Lower lobe of right lung (tissue), 2 donors: ENCODE data around the gene ACSM6. TPM values are rescaled to one million over a fixed set of nuclear protein-coding genes. Genes with fewer than 3 reads are reported as not detected.

Experiments
- ATAC-seq, 2 donors: fragments of 200-7000 bp; cut with Tn5 transposase; one replicate each; pipeline ENCODE4 v1.9.1; 2020 to 2022; ENCODE audit warnings: mild to moderate bottlenecking in 2 of 2, moderate library complexity in 2 of 2
- DNase-seq: peaks from one replicate; pipeline ENCODE4 v3.0.0-alpha.2; 2020
- H3K27ac ChIP-seq: fragments of 200-600 bp; one replicate; pipeline ENCODE4 v1.8.0; 2022
- H3K27me3 ChIP-seq: fragments of 200-600 bp; one replicate; pipeline ENCODE4 v1.8.0; 2022; ENCODE audit warnings: low read depth
- H3K36me3 ChIP-seq: fragments of 200-600 bp; one replicate; pipeline ENCODE4 v1.8.0; 2022; ENCODE audit warnings: mild to moderate bottlenecking
- H3K4me1 ChIP-seq: fragments of 200-600 bp; one replicate; pipeline ENCODE4 v1.8.0; 2022
- H3K4me3 ChIP-seq: fragments of 200-600 bp; one replicate; pipeline ENCODE4 v1.8.0; 2022; ENCODE audit warnings: mild to moderate bottlenecking
- H3K9me3 ChIP-seq: fragments of 200-600 bp; one replicate; pipeline ENCODE4 v1.8.0; 2022
- CTCF ChIP-seq: fragments of 200-600 bp; IDR thresholded peaks from one replicate; pipeline ENCODE4 v1.8.0; 2022; ENCODE audit warnings: antibody characterized with exemption, mild to moderate bottlenecking
- intact Hi-C: fragments of 100-400 bp; cut with DNase I; formaldehyde crosslinking; loops from one replicate; pipeline ENCODE4 v1.11.0; 2022
- total RNA-seq: library from RNA; stranded (reverse); fragmentation: NEBNext Ultra II Directional; extraction: Animal tissue kit (Norgen Biotek cat#: 25700); gene quantifications from one replicate; pipeline ENCODE4 v1.2.1, GENCODE V29; 2021
- donor health status: DM: no; HTN: yes; CAD: no; lungs with severe emphysema.

Gene ACSM6
- total RNA-seq, 1 donor from 2014 or later: not detected

GRCh38 chr10:95260909-95261552 lies 67.0 kb downstream of the ACSM6 start:
- TF ChIP-seq CTCF: no peak

GRCh38 chr10:95261926-95262325 lies 67.9 kb downstream of the ACSM6 start:
- no peak overlapping the region for H3K4me3 ChIP-seq
- H3K27me3 ChIP-seq: no peaks in the 10 kb centered on the region
- no peak for TF ChIP-seq CTCF
- DNase-seq: no peak
- H3K9me3 ChIP-seq: no peaks in the 10 kb centered on the region
- H3K4me1 ChIP-seq: peaks cover 63% of the 10 kb centered on the region
- intact Hi-C loops: no loop called here
- peak; percentile 33 to 37 for ATAC-seq
- H3K27ac ChIP-seq: peak overlapping the region; percentile 53
- H3K36me3 ChIP-seq: peaks cover 72% of the 10 kb centered on the region

More at GRCh38 chr10:95260909-95261552, 67.0 kb downstream of the ACSM6 start:
- Histone ChIP-seq H3K9me3 (no peaks in the 10 kb centered on the region), H3K4me3 (no peak overlapping the region), H3K27me3 (no peaks in the 10 kb centered on the region), H3K36me3 (peaks cover 72% of the 10 kb centered on the region), H3K4me1 (peaks cover 54% of the 10 kb centered on the region), H3K27ac (peak overlapping the region; percentile 53)
- DNase-seq (no peak), ATAC-seq (no peak)
- intact Hi-C loops: no loop called here

GRCh38 chr10:95262763-95263518 lies 68.9 kb downstream of the ACSM6 start:
- H3K4me3 ChIP-seq: no peak overlapping the region
- intact Hi-C loops: no loop called here
- DNase-seq (no peak), ATAC-seq (peak; percentile 30 to 42)
- peaks cover 66% of the 10 kb centered on the region for H3K36me3 ChIP-seq
- H3K4me1 ChIP-seq: peaks cover 73% of the 10 kb centered on the region
- H3K27me3 ChIP-seq: no peaks in the 10 kb centered on the region
- H3K9me3 ChIP-seq: no peaks in the 10 kb centered on the region
- no peak for TF ChIP-seq CTCF
- peak overlapping the region; percentile 85 for H3K27ac ChIP-seq

- ATAC-seq: no peak
- peaks cover 82% of the 10 kb centered on the region for H3K4me1 ChIP-seq
- peaks cover 58% of the 10 kb centered on the region for H3K36me3 ChIP-seq
- TF ChIP-seq CTCF: no peak
- peak overlapping the region; percentile 85 for H3K27ac ChIP-seq
- intact Hi-C loops: no loop called here
- no peak overlapping the region for H3K4me3 ChIP-seq
- H3K9me3 ChIP-seq: no peaks in the 10 kb centered on the region
- H3K27me3 ChIP-seq: no peaks in the 10 kb centered on the region
- DNase-seq: no peak
Measured at GRCh38 chr10:95263864-95264226, 69.8 kb downstream of the ACSM6 start.

GRCh38 chr10:95264227-95265051 lies 70.4 kb downstream of the ACSM6 start:
- intact Hi-C loops: no loop called here
- Histone ChIP-seq H3K36me3 (peaks cover 52% of the 10 kb centered on the region), H3K27ac (peak overlapping the region; percentile 85), H3K4me1 (peaks cover 88% of the 10 kb centered on the region), H3K9me3 (no peaks in the 10 kb centered on the region), H3K27me3 (no peaks in the 10 kb centered on the region), H3K4me3 (no peak overlapping the region)
- no peak for TF ChIP-seq CTCF
- ATAC-seq (no peak), DNase-seq (no peak)
